Endothelial cell of umbilical vein (primary cell): ENCODE results near the gene OR5P2. TPM values are rescaled to one million over a fixed set of nuclear protein-coding genes. Genes with fewer than 3 reads are reported as not detected.
"Not testable (repeated sequence)": the region's sequence is repeated elsewhere in the genome, so short reads cannot be mapped to it uniquely, and the experiment has no call there.

Experiments
- BruUV-seq: library from RNA; stranded (reverse); fragments of 400-500 nt; replicated peaks from 2 replicates; lab custom pipeline; 2021; lab: Mats Ljungman, UMichigan
- CTCF ChIA-PET: fragments of 300-600, 350-600 bp; sonication (Branson Sonifier 250); formaldehyde crosslinking; loops from one replicate; lab custom pipeline; 2021; ENCODE audit warnings: antibody characterized with exemption, inconsistent platforms; lab: Charles Lee
- POLR2A ChIA-PET: fragments of 300-600, 350-600 bp; sonication (Branson Sonifier 250); formaldehyde crosslinking; loops from one replicate; lab custom pipeline; 2021; ENCODE audit warnings: antibody characterized with exemption, inconsistent platforms; lab: Charles Lee
- DNase-seq: peaks from one replicate; pipeline ENCODE4 v3.0.0-alpha.2; 2011; ENCODE audit warnings: low read depth, low spot score
- FAIRE-seq: peaks from 2 replicates; lab custom pipeline; 2011; peaks lifted over from hg19 to GRCh38; lab: Jason Lieb, UNC
- H2AFZ ChIP-seq: 2 replicates; pipeline ENCODE4 v1.6.0; 2012; ENCODE audit warnings: low read depth, low read length, control low read depth, inconsistent platforms
- H3K27ac ChIP-seq: 2 replicates; pipeline ENCODE4 v1.5.1; 2011; ENCODE audit warnings: low read depth, mild to moderate bottlenecking, control low read depth, low read length, moderate library complexity; ENCODE audit not compliant: insufficient read depth
- H3K27me3 ChIP-seq, 2 experiments: 2 replicates each; pipeline versions ENCODE4 v1.6.0 to v1.6.1; 2011; ENCODE audit warnings: low read length in 2 of 2, mixed read lengths in 1 of 2; ENCODE audit not compliant: control insufficient read depth in 2 of 2, insufficient read depth in 2 of 2
- H3K36me3 ChIP-seq, 2 experiments: 2 replicates in 1 of 2; 3 replicates in 1 of 2; pipeline ENCODE4 v1.5.1; 2011; ENCODE audit warnings: low read length in 2 of 2, mild to moderate bottlenecking in 1 of 2, moderate library complexity in 1 of 2; ENCODE audit not compliant: control insufficient read depth in 2 of 2, insufficient read depth in 2 of 2; ENCODE audit errors: extremely low read depth in 1 of 2
- H3K4me1 ChIP-seq: 3 replicates; pipeline ENCODE4 v1.5.1; 2011; ENCODE audit warnings: mild to moderate bottlenecking, low read length; ENCODE audit not compliant: control insufficient read depth, insufficient read depth; ENCODE audit errors: extremely low read depth
- H3K4me2 ChIP-seq: 2 replicates; pipeline ENCODE4 v1.6.1; 2011; ENCODE audit warnings: low read length, control low read depth, mixed read lengths; ENCODE audit not compliant: insufficient read depth
- H3K4me3 ChIP-seq, 3 experiments: fragments of 200-600 bp in 1 of 3; sonication (generic), shearing (Covaris generic) in 1 of 3; replicated peaks in 1 of 3; 2 replicates each; pipeline ENCODE4 v1.5.1; 2011 to 2016; ENCODE audit warnings: control low read depth in 3 of 3, low read length in 3 of 3, mild to moderate bottlenecking in 2 of 3, inconsistent platforms in 1 of 3, low read depth in 1 of 3, moderate library complexity in 1 of 3; ENCODE audit not compliant: insufficient read depth in 1 of 3
- H3K79me2 ChIP-seq: 2 replicates; pipeline ENCODE4 v1.6.0; 2012; ENCODE audit warnings: low read length, inconsistent platforms; ENCODE audit not compliant: control insufficient read depth, insufficient read depth
- H3K9ac ChIP-seq: replicated peaks from 2 replicates; pipeline ENCODE3; 2011; ENCODE audit warnings: low read length, control low read depth; ENCODE audit not compliant: insufficient read depth; ENCODE audit errors: extremely low read depth
- H3K9me1 ChIP-seq: replicated peaks from 3 replicates; pipeline ENCODE4 v1.6.0; 2011; ENCODE audit warnings: mild to moderate bottlenecking, low read length; ENCODE audit not compliant: control insufficient read depth, insufficient read depth; ENCODE audit errors: extremely low read depth
- H3K9me3 ChIP-seq: replicated peaks from 2 replicates; pipeline ENCODE4 v1.5.1; 2012; ENCODE audit warnings: low read length, inconsistent platforms; ENCODE audit not compliant: control insufficient read depth, insufficient read depth
- H4K20me1 ChIP-seq: replicated peaks from 2 replicates; pipeline ENCODE3; 2011; ENCODE audit warnings: mild to moderate bottlenecking, low read length; ENCODE audit not compliant: control insufficient read depth, insufficient read depth; ENCODE audit errors: extremely low read depth
- GATA2 ChIP-seq: IDR thresholded peaks from 2 replicates; pipeline ENCODE4 v1.7.0; 2011; ENCODE audit warnings: low read depth, mild to moderate bottlenecking, moderate library complexity, mixed read lengths, low read length; ENCODE audit not compliant: insufficient read length, insufficient read depth
- JUN ChIP-seq: IDR thresholded peaks from 2 replicates; pipeline ENCODE4 v1.6.1; 2011; ENCODE audit warnings: borderline replicate concordance, low read depth; ENCODE audit not compliant: insufficient read length, insufficient read depth
- MAX ChIP-seq: IDR thresholded peaks from 2 replicates; pipeline ENCODE4 v1.6.1; 2011; ENCODE audit not compliant: insufficient read depth, insufficient read length
- dilution Hi-C: fragments of 300-500 bp; cut with MboI; formaldehyde crosslinking; loops from one replicate; pipeline ENCODE4 v1.15.0; 2019; ENCODE audit warnings: low sequenced_read_pairs; ENCODE audit not compliant: extremely low pct_ligation_motif_present
- intact Hi-C: fragments of 100-400 bp; cut with micrococcal nuclease; formaldehyde crosslinking; loops from one replicate; pipeline ENCODE4 v1.10.0; 2022
- polyA plus RNA-seq, 4 experiments: library from polyadenylated mRNA; depleted of rRNA in 3 of 4; stranded (reverse) in 3 of 4; unstranded in 1 of 4; fragments of >200 nt; gene quantifications; 2 replicates each; pipeline versions ENCODE4 v1.2.1 to v1.2.3, GENCODE V29; 2011 to 2012; ENCODE audit warnings: missing spikeins in 1 of 4
- total RNA-seq: library from RNA; stranded (reverse); gene quantifications from 2 replicates; pipeline ENCODE4 v1.2.3, GENCODE V29; 2021

Gene OR5P2
- total and polyA plus RNA-seq, 2 donors (not counting 3 experiments of a cell fraction or from before 2014, with no cell fraction given), result not detected

GRCh38 chr11:7764301-7764700, 32.4 kb downstream of the OR5P2 start:
- FAIRE-seq, H3K79me2 ChIP-seq, BruUV-seq, DNase-seq, H3K4me2 ChIP-seq, H3K27ac ChIP-seq, CTCF ChIA-PET, H3K9me3 ChIP-seq, H3K36me3 ChIP-seq, H3K9me1 ChIP-seq, POLR2A ChIA-PET, H3K9ac ChIP-seq, intact Hi-C loops, H3K4me3 ChIP-seq, H3K27me3 ChIP-seq, H3K4me1 ChIP-seq, H2AFZ ChIP-seq, H4K20me1 ChIP-seq, dilution Hi-C loops: not testable (repeated sequence)

- H3K9ac ChIP-seq, result no peak overlapping the region
- no peak overlapping the region for H2AFZ ChIP-seq
- no peak overlapping the region for H3K4me3 ChIP-seq
- H3K36me3 ChIP-seq, result no peaks in the 10 kb centered on the region
- no peak overlapping the region for H3K4me2 ChIP-seq
- ChIA-PET POLR2A (no interaction called here), CTCF (no interaction called here)
- dilution Hi-C loops (no loop called here), intact Hi-C loops (no loop called here)
- BruUV-seq, result no TSS peak
- no peak overlapping the region for H3K27ac ChIP-seq
- H3K9me1 ChIP-seq, result no peaks in the 10 kb centered on the region
- FAIRE-seq (no peak), DNase-seq (no peak)
- H4K20me1 ChIP-seq, result no peaks in the 10 kb centered on the region
- TF ChIP-seq JUN, result no peak
- no peak for TF ChIP-seq GATA2
- TF ChIP-seq MAX, result no peak
- H3K9me3 ChIP-seq, result no peaks in the 10 kb centered on the region
- H3K27me3 ChIP-seq, result no peaks in the 10 kb centered on the region
- H3K79me2 ChIP-seq, result no peaks in the 10 kb centered on the region
- H3K4me1 ChIP-seq, result no peaks in the 10 kb centered on the region
These were observed 37.7 kb downstream of the OR5P2 start for GRCh38 chr11:7759010-7759409.
